Uterus (tissue), 2 donors: ENCODE results near the gene PLEKHM3.

ENCODE experiments used
- CTCF ChIP-seq, 4 experiments: fragments of 200-600 bp in 2 of 4; fragments of 450-650 bp in 2 of 4; sonication (generic) in 2 of 4; IDR thresholded peaks; one replicate each; pipeline ENCODE4 v1.5.1; 2016 to 2019; ENCODE audit warnings: antibody characterized with exemption in 4 of 4, mild to moderate bottlenecking in 2 of 4, moderate library complexity in 1 of 4
- POLR2A ChIP-seq, 2 donors: fragments of 450-650 bp; IDR thresholded peaks; one replicate each; pipeline ENCODE4 v1.6.1; 2016; ENCODE audit warnings: antibody characterized with exemption in 2 of 2, mild to moderate bottlenecking in 1 of 2, moderate library complexity in 1 of 2

- TF ChIP-seq POLR2A (IDR thresholded peaks at IDR 0.05) (no peak), CTCF (IDR thresholded peaks at IDR 0.05) (no peak)
Measured at GRCh38 chr2:207855591-207855990, 169.7 kb downstream of the PLEKHM3 start.
